Right ventricle myocardium inferior (tissue), 1 donor: Measurements from ENCODE around the gene RAB6B. TPM values are rescaled to one million over a fixed set of nuclear protein-coding genes. Genes with fewer than 3 reads are reported as not detected.
A peak's percentile ranks its signal among the peaks of the same experiment; 100 is the strongest.

Experiments
- ATAC-seq: fragments of 200-7000 bp; cut with Tn5 transposase; one replicate; pipeline ENCODE4 v1.9.1; 2020; ENCODE audit warnings: mild to moderate bottlenecking, moderate library complexity
- DNase-seq: peaks from one replicate; pipeline ENCODE4 v3.0.0; 2021; ENCODE audit errors: missing footprints
- intact Hi-C: fragments of 100-400 bp; cut with DNase I; formaldehyde crosslinking; loops from one replicate; pipeline ENCODE4 v1.11.0; 2022
- total RNA-seq: library from RNA; stranded (reverse); fragmentation: NEBNext Ultra II Directional; extraction: Animal tissue kit (Norgen Biotek cat#: 25700); gene quantifications from one replicate; pipeline ENCODE4 v1.2.1, GENCODE V29; 2021
- donor health status: DM: no; HTN: yes; CAD: no; lungs with severe emphysema.

Gene RAB6B
- total RNA-seq, 1 donor from 2014 or later = 58.8 TPM

- DNase-seq = no peak
- ATAC-seq = no peak
- intact Hi-C loops = loop anchor here (5.0 to 10.0 kb wide), 2 partner anchors 211 to 279 kb away; no protein-coding TSS in a partner anchor
Measured at GRCh38 chr3:133933097-133934024, 37.7 kb upstream of the RAB6B start.

GRCh38 chr3:133932009-133932408, 36.3 kb upstream of the RAB6B start:
- no peak for DNase-seq
- intact Hi-C loops = loop anchor here (5.0 to 10.0 kb wide), 2 partner anchors 213 to 280 kb away; no protein-coding TSS in a partner anchor

GRCh38 chr3:133931084-133931483, 35.4 kb upstream of the RAB6B start:
- ATAC-seq (no peak), DNase-seq (no peak)
- intact Hi-C loops = loop anchor here (5.0 to 10.0 kb wide), 2 partner anchors 214 to 281 kb away; no protein-coding TSS in a partner anchor

More at GRCh38 chr3:133932009-133932408, 36.3 kb upstream of the RAB6B start:
- ATAC-seq = no peak

GRCh38 chr3:133930341-133930933, 34.8 kb upstream of the RAB6B start:
- no peak for DNase-seq
- intact Hi-C loops = loop anchor here (5.0 to 10.0 kb wide), 2 partner anchors 214 to 282 kb away; no protein-coding TSS in a partner anchor
- ATAC-seq = no peak

- DNase-seq (no peak), ATAC-seq (no peak)
- intact Hi-C loops = loop anchor here (5.0 to 10.0 kb wide), 2 partner anchors 267 to 546 kb away; partner anchors contain the start of gene TOPBP1
Measured at GRCh38 chr3:133928903-133929607, 33.4 kb upstream of the RAB6B start.

GRCh38 chr3:133928136-133928893, 32.6 kb upstream of the RAB6B start:
- ATAC-seq (no peak), DNase-seq (no peak)
- intact Hi-C loops = loop anchor here (5.0 to 10.0 kb wide), 2 partner anchors 266 to 546 kb away; partner anchors contain the start of gene TOPBP1

GRCh38 chr3:133927540-133928066, 31.9 kb upstream of the RAB6B start:
- intact Hi-C loops = loop anchor here (1.0 to 10.0 kb wide), 3 partner anchors 108 to 547 kb away; partner anchors contain the start of gene TOPBP1
- DNase-seq (no peak), ATAC-seq (peak; percentile 87)

GRCh38 chr3:133926736-133927539, 31.3 kb upstream of the RAB6B start:
- ATAC-seq = peak; percentile 20
- DNase-seq = no peak
- intact Hi-C loops = loop anchor here (1.0 to 10.0 kb wide), 3 partner anchors 108 to 548 kb away; partner anchors contain the start of gene TOPBP1

GRCh38 chr3:133925960-133926735, 30.5 kb upstream of the RAB6B start:
- intact Hi-C loops = loop anchor here (5.0 to 10.0 kb wide), 2 partner anchors 264 to 549 kb away; partner anchors contain the start of gene TOPBP1
- no peak for ATAC-seq
- DNase-seq = no peak

GRCh38 chr3:133924041-133924440, 28.4 kb upstream of the RAB6B start:
- no peak for DNase-seq
- intact Hi-C loops = loop anchor here (10.0 kb wide), 1 partner anchor 551 kb away; no protein-coding TSS in a partner anchor
- ATAC-seq = no peak

- intact Hi-C loops = loop anchor here (10.0 kb wide), 1 partner anchor 553 kb away; no protein-coding TSS in a partner anchor
- no peak for DNase-seq
- ATAC-seq = no peak
Measured at GRCh38 chr3:133921592-133921991, 25.9 kb upstream of the RAB6B start.

- no peak for DNase-seq
- intact Hi-C loops = no loop called here
- no peak for ATAC-seq
Measured at GRCh38 chr3:133917144-133917543, 21.5 kb upstream of the RAB6B start.

GRCh38 chr3:133915685-133916658, 20.3 kb upstream of the RAB6B start:
- intact Hi-C loops = no loop called here
- DNase-seq (no peak), ATAC-seq (peak; percentile 34)

- ATAC-seq = no peak
- intact Hi-C loops = no loop called here
- DNase-seq = no peak
Measured at GRCh38 chr3:133914839-133915600, 19.3 kb upstream of the RAB6B start.
